WTC11 (cell line): ENCODE measurements around the gene IL2RA.

Experiments used
- CBFB ChIP-seq: sonication (generic); formaldehyde crosslinking; IDR thresholded peaks from 2 replicates; pipeline ENCODE4 v1.8.1; 2022; ENCODE audit warnings: mild to moderate bottlenecking, low read depth, missing genetic modification reagents
- CTCF ChIP-seq: fragments of 200-600 bp; IDR thresholded peaks from 2 replicates; pipeline ENCODE4 v1.8.0; 2022; ENCODE audit warnings: antibody characterized with exemption
- ETV6 ChIP-seq: sonication (generic); formaldehyde crosslinking; IDR thresholded peaks from 2 replicates; pipeline ENCODE4 v1.8.1; 2022; ENCODE audit warnings: mild to moderate bottlenecking, missing genetic modification reagents
- MAX ChIP-seq: sonication (generic); formaldehyde crosslinking; IDR thresholded peaks from 2 replicates; pipeline ENCODE4 v1.8.0; 2022; ENCODE audit warnings: mild to moderate bottlenecking, missing genetic modification reagents
- MXD4 ChIP-seq: fragments of 250-450 bp; sonication (Bioruptor Pico); IDR thresholded peaks from 2 replicates; pipeline ENCODE4 v1.8.0; 2021; ENCODE audit warnings: mild to moderate bottlenecking, moderate library complexity, borderline replicate concordance
- NFYB ChIP-seq: sonication (generic); formaldehyde crosslinking; conservative IDR thresholded peaks from 2 replicates; pipeline ENCODE4 v1.8.0; 2022; ENCODE audit warnings: low read depth, missing genetic modification reagents
- PRDM15 ChIP-seq: sonication (generic); formaldehyde crosslinking; IDR thresholded peaks from 2 replicates; pipeline ENCODE4 v1.8.0; 2022; ENCODE audit warnings: missing genetic modification reagents
- SMAD4 ChIP-seq: sonication (generic); formaldehyde crosslinking; IDR thresholded peaks from 2 replicates; pipeline ENCODE4 v1.8.0; 2022; ENCODE audit warnings: mild to moderate bottlenecking, missing genetic modification reagents
- USF2 ChIP-seq: sonication (generic); formaldehyde crosslinking; IDR thresholded peaks from 2 replicates; pipeline ENCODE4 v1.8.1; 2023; ENCODE audit warnings: mild to moderate bottlenecking, missing genetic modification reagents, moderate library complexity
- TF ChIP-seq, protein P1 (sequence below): sonication (generic); formaldehyde crosslinking; conservative IDR thresholded peaks from 2 replicates; pipeline ENCODE4 v1.8.1; 2022; ENCODE audit warnings: mild to moderate bottlenecking, missing genetic modification reagents
- TF ChIP-seq, protein P2 (sequence below): sonication (generic); formaldehyde crosslinking; IDR thresholded peaks from 2 replicates; pipeline ENCODE4 v1.8.1; 2023; ENCODE audit warnings: mild to moderate bottlenecking, missing genetic modification reagents
- TF ChIP-seq, protein P3 (sequence below): sonication (generic); formaldehyde crosslinking; IDR thresholded peaks from 2 replicates; pipeline ENCODE4 v1.8.0; 2022; ENCODE audit warnings: mild to moderate bottlenecking, missing genetic modification reagents

DNA sequence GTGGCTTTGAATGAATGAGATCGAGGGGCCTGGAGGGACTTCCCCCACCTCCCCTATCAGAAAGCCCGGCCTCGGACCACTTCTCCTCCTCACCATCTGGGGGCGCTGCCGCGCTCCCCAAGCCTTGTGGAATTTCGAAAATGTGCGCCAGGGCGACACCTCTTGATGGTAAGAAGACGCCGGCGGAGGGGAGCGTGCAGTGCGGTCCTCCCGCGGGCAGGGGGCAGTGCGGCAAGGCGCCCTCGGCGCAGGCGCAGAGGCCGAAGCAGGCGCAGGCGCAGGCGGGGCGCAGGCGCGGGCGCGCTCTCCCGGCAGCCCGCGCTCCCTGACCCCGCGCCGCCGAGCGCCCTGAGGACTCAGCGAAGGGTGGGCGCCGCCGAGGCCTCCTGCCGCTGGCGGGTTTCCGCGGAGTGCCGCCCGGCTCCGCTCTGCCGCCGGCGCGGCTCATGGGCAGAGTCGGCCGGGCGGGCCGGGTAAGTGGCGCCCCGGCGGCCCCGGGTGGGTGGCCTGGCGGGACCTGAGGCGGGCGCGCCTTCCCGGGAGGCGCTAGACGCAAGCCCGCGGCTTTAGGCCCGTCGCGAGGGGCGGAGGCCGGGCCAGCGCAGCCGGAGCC is 26.7 kb upstream of the IL2RA start, which contains the start of gene RBM17:
- no peak for TF ChIP-seq PRDM15 (CRISPR knock-in tag)
- TF ChIP-seq CBFB (CRISPR knock-in tag): peak; percentile 64; the same call in 1 of the 2 replicates
- TF ChIP-seq NFYB (CRISPR knock-in tag): no peak
- TF ChIP-seq, protein P1, sequence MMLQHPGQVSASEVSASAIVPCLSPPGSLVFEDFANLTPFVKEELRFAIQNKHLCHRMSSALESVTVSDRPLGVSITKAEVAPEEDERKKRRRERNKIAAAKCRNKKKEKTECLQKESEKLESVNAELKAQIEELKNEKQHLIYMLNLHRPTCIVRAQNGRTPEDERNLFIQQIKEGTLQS (CRISPR knock-in tag): no peak
- TF ChIP-seq MXD4: no peak
- 0 out of 2 replicates have a peak, but pooled peaks have one; percentile 13 for TF ChIP-seq USF2 (CRISPR knock-in tag)
- TF ChIP-seq MAX (CRISPR knock-in tag): no peak
- TF ChIP-seq CTCF: peak; percentile 99
- TF ChIP-seq, protein P2, sequence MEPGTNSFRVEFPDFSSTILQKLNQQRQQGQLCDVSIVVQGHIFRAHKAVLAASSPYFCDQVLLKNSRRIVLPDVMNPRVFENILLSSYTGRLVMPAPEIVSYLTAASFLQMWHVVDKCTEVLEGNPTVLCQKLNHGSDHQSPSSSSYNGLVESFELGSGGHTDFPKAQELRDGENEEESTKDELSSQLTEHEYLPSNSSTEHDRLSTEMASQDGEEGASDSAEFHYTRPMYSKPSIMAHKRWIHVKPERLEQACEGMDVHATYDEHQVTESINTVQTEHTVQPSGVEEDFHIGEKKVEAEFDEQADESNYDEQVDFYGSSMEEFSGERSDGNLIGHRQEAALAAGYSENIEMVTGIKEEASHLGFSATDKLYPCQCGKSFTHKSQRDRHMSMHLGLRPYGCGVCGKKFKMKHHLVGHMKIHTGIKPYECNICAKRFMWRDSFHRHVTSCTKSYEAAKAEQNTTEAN: no peak
- no peak for TF ChIP-seq SMAD4 (CRISPR knock-in tag)
- peak; percentile 76; the same call in 1 of the 2 replicates for TF ChIP-seq ETV6 (CRISPR knock-in tag)
- TF ChIP-seq, protein P3, sequence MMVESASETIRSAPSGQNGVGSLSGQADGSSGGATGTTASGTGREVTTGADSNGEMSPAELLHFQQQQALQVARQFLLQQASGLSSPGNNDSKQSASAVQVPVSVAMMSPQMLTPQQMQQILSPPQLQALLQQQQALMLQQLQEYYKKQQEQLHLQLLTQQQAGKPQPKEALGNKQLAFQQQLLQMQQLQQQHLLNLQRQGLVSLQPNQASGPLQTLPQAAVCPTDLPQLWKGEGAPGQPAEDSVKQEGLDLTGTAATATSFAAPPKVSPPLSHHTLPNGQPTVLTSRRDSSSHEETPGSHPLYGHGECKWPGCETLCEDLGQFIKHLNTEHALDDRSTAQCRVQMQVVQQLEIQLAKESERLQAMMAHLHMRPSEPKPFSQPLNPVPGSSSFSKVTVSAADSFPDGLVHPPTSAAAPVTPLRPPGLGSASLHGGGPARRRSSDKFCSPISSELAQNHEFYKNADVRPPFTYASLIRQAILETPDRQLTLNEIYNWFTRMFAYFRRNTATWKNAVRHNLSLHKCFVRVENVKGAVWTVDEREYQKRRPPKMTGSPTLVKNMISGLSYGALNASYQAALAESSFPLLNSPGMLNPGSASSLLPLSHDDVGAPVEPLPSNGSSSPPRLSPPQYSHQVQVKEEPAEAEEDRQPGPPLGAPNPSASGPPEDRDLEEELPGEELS (CRISPR knock-in tag): peak; percentile 73
